Uterus (tissue), 4 donors: ENCODE data around the gene BDKRB2. TPM values are rescaled to one million over a fixed set of nuclear protein-coding genes. Genes with fewer than 3 reads are reported as not detected.

Experiments
- DNase-seq, 2 donors: peaks; one replicate each; pipeline ENCODE4 v3.0.0-alpha.2; 2019 to 2020
- H3K27ac ChIP-seq, 2 donors: fragments of 200-600 bp; sonication (generic); 1 replicate in 1 of 2; 2 replicates in 1 of 2; pipeline ENCODE4 v1.5.1; 2016 to 2018
- H3K27me3 ChIP-seq, 2 donors: fragments of 200-600 bp; sonication (generic); one replicate each; pipeline ENCODE4 v1.5.1; 2018 to 2019; ENCODE audit warnings: control low read depth in 1 of 2
- H3K36me3 ChIP-seq, 2 donors: fragments of 200-600 bp; sonication (generic); one replicate each; pipeline ENCODE4 v1.5.1; 2019; ENCODE audit warnings: control low read depth in 1 of 2
- H3K4me1 ChIP-seq, 2 donors: fragments of 200-600 bp; sonication (generic); one replicate each; pipeline ENCODE4 v1.5.1; 2018 to 2019; ENCODE audit warnings: control low read depth in 1 of 2
- H3K4me3 ChIP-seq, 2 donors: fragments of 200-600 bp; sonication (generic); 1 replicate in 1 of 2; 2 replicates in 1 of 2; pipeline ENCODE4 v1.5.1; 2018 to 2019; ENCODE audit warnings: mild to moderate bottlenecking in 1 of 2
- H3K9me3 ChIP-seq, 2 donors: fragments of 200-600 bp; sonication (generic); one replicate each; pipeline ENCODE4 v1.5.1; 2019; ENCODE audit warnings: control low read depth in 1 of 2
- POLR2A ChIP-seq, 2 donors: fragments of 450-650 bp; IDR thresholded peaks; one replicate each; pipeline ENCODE4 v1.6.1; 2016; ENCODE audit warnings: antibody characterized with exemption in 2 of 2, mild to moderate bottlenecking in 1 of 2, moderate library complexity in 1 of 2
- intact Hi-C: fragments of 100-400 bp; cut with DNase I; formaldehyde crosslinking; loops from one replicate; pipeline ENCODE4 v1.15.1; 2023; ENCODE audit warnings: low total_unique reads
- total RNA-seq, 4 donors: library from RNA; depleted of rRNA in 3 of 4; stranded (reverse); fragments of >200 nt in 3 of 4; gene quantifications; one replicate each; pipeline versions ENCODE4 v1.1.0 to v1.2.4, GENCODE V29; 2014 to 2023
- TF ChIP-seq, protein P1 (sequence below), 4 experiments: fragments of 200-600 bp in 2 of 4; fragments of 450-650 bp in 2 of 4; sonication (generic) in 2 of 4; IDR thresholded peaks; one replicate each; pipeline ENCODE4 v1.5.1; 2016 to 2019; ENCODE audit warnings: antibody characterized with exemption in 4 of 4, mild to moderate bottlenecking in 2 of 4, moderate library complexity in 1 of 4
- donor health status: DM: yes; HTN: yes; CAD: no.

The BDKRB2 gene
- total RNA-seq, 4 donors from 2014 or later = 4.4 to 34.6 (median 11.1) TPM

DNA sequence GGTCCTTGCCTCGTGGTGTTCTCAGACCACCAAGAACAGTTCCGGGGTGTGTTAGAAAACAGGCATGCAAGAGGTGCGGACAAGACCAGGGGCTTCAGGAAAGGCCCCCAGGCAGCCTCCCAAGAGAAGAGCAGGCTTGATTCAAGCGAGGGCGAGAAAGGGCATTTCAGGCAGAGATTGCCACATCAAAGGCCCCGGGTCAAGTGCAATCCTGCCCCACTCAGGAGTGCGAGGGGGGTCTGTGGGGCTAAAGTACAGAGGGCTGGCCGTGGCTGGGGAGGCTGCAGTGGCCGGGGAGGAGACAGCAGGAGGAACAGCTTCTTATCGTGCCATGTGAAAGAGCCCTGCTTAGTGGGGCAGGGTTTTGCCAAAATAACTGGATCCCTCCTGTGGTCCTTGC, 2.7 kb upstream of the BDKRB2 start:
- Histone ChIP-seq H3K36me3 (no peaks in the 10 kb centered on the region), H3K9me3 (no peaks in the 10 kb centered on the region), H3K4me3 (no peak overlapping the region), H3K27me3 (no peaks in the 10 kb centered on the region), H3K27ac (no peak overlapping the region), H3K4me1 (no peaks in the 10 kb centered on the region)
- no peak for DNase-seq
- TF ChIP-seq, protein P1, sequence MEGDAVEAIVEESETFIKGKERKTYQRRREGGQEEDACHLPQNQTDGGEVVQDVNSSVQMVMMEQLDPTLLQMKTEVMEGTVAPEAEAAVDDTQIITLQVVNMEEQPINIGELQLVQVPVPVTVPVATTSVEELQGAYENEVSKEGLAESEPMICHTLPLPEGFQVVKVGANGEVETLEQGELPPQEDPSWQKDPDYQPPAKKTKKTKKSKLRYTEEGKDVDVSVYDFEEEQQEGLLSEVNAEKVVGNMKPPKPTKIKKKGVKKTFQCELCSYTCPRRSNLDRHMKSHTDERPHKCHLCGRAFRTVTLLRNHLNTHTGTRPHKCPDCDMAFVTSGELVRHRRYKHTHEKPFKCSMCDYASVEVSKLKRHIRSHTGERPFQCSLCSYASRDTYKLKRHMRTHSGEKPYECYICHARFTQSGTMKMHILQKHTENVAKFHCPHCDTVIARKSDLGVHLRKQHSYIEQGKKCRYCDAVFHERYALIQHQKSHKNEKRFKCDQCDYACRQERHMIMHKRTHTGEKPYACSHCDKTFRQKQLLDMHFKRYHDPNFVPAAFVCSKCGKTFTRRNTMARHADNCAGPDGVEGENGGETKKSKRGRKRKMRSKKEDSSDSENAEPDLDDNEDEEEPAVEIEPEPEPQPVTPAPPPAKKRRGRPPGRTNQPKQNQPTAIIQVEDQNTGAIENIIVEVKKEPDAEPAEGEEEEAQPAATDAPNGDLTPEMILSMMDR (IDR thresholded peaks at IDR 0.05) = no peak
- TF ChIP-seq POLR2A (IDR thresholded peaks at IDR 0.05) = no peak
- intact Hi-C loops = no loop called here

DNA sequence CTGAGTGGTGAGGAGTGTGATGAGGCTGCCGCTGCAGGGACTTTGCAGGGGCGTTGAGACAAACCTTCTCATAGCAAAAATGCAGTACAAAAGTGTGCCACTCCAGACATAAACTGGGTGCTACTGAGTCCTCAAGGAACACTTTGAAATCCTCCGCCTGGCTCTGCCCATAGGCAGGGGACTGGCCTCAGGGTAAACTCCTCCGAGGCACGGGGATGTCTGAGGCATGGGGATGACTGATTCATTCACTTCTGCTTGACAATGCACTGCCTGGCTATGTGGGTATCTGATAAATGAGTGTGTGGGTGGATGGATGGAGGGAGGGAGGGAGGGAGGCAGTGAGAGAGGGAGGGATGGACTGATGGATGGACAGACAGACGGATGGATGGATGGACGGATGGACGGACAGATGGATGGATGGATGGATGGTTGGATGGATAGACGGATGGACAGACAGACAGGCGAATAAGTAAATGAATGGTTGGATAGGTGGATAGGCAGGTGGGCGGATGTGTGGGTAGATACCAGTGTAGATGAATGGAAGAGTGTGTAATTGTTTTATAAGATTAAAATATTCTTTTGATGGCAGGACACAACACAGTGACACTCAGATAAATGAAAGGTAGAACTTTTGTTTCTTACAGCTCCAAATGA, 2.1 kb upstream of the BDKRB2 start:
- no peak for TF ChIP-seq POLR2A (IDR thresholded peaks at IDR 0.05)
- TF ChIP-seq, protein P1 (IDR thresholded peaks at IDR 0.05) = no peak

DNA sequence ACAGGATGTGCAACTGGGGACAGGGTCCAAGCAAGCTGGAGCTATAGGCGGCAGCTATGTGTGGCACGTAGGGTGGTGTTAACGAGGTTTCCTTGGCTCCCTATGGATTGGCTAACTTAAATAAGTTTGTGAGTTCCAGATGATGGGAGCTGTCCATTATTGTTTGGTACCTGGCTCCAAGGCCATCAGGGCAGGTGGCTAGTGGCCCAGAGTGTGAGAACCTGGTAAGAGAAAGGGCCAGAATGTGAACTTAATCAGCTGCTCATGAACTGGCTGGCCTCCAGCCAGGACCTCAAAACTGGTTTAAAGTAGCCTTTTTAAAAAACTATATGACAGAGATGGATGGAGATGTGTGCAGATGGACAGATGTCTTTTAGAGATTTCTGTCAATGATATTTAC, 1.5 kb upstream of the BDKRB2 start:
- H3K36me3 ChIP-seq = no peaks in the 10 kb centered on the region
- no peak overlapping the region for H3K4me3 ChIP-seq
- intact Hi-C loops = no loop called here
- no peaks in the 10 kb centered on the region for H3K27me3 ChIP-seq
- TF ChIP-seq, protein P1 (IDR thresholded peaks at IDR 0.05) = no peak
- no peak for TF ChIP-seq POLR2A (IDR thresholded peaks at IDR 0.05)
- no peak for DNase-seq
- H3K4me1 ChIP-seq = no peaks in the 10 kb centered on the region
- no peak overlapping the region for H3K27ac ChIP-seq
- no peaks in the 10 kb centered on the region for H3K9me3 ChIP-seq

More for the DNA sequence above, 2.1 kb upstream of the BDKRB2 start:
- H3K4me1 ChIP-seq = no peaks in the 10 kb centered on the region
- H3K27ac ChIP-seq = no peak overlapping the region
- no peaks in the 10 kb centered on the region for H3K36me3 ChIP-seq
- no peak for DNase-seq
- H3K4me3 ChIP-seq = no peak overlapping the region
- no peaks in the 10 kb centered on the region for H3K27me3 ChIP-seq
- no peaks in the 10 kb centered on the region for H3K9me3 ChIP-seq
- intact Hi-C loops = no loop called here

DNA sequence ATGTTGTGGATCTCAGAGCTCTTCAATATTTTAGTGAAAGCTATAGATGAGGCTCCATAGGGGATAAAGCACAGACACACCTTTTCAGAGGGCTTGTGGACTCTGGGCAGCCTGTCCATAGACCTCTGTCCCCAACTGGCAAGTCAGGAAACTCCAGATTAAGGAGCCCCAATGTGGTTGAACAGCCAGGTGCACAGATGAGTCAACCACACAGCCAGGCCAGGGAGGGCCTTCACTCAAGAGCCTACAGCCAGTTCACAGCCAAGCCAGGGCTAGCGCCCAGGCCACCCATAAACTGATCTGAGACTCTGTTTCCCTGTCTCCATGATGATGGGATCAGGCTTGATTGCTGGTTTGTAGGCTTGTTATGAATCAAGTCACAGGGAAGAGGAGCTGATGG, 1.0 kb upstream of the BDKRB2 start:
- intact Hi-C loops = no loop called here
- TF ChIP-seq POLR2A (IDR thresholded peaks at IDR 0.05) = no peak
- TF ChIP-seq, protein P1 (IDR thresholded peaks at IDR 0.05) = no peak
- no peaks in the 10 kb centered on the region for H3K27me3 ChIP-seq
- H3K9me3 ChIP-seq = no peaks in the 10 kb centered on the region
- H3K4me3 ChIP-seq = no peak overlapping the region
- H3K27ac ChIP-seq = peak overlapping the region in 1 of 2 donors; percentile 79
- DNase-seq = no peak
- no peaks in the 10 kb centered on the region for H3K36me3 ChIP-seq
- no peaks in the 10 kb centered on the region for H3K4me1 ChIP-seq

DNA sequence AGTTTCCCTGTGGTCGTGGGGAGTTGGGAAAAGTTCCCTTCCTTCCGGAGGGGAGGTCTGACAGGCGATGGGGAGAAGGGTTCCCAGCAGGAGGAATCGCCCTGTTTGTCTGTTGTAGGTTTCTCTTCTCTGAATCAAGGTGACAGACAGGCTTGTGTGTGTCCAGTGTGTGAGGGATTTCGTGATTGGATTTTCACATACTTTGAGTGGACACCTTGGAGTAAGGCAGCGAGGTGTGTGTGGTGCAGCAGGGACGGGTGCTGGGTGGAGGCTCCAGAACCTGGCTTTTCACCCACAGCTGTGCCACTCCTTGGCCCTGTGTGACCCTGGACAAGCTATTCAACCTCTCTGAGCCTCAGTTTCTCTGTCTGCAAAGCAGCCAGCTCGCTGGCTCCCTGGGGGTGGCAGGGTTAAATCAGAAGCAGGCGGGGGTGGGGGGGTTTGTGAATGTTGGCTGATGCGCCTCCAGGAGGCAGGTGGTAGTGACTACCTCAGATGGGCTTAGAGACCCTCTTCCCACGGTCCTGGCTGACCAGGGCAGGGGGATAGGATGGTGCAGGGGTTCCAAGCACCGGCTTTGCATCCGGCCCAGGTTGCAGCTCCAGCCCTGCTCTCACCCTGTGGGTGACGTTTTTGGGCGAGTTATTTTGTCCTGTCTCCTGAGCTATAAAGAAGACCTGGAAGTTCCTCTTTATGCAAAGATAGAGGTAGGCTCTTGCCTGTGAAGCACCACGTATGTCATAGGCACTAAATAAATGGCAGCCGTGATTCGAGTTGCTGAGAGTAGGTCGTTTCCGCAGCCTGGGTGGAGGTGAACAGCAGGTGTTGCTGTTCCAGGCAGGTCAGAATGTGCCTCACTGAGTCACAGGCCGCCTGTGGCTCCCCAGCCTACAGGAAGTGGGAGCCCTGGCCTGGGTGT, 679 bp downstream of the BDKRB2 start:
- Histone ChIP-seq H3K4me1 (no peaks in the 10 kb centered on the region), H3K27ac (peak overlapping the region; percentile 61 to 79), H3K9me3 (no peaks in the 10 kb centered on the region), H3K27me3 (no peaks in the 10 kb centered on the region), H3K36me3 (no peaks in the 10 kb centered on the region), H3K4me3 (peak overlapping the region; percentile 32 to 34)
- no peak for TF ChIP-seq POLR2A (IDR thresholded peaks at IDR 0.05)
- TF ChIP-seq, protein P1 (IDR thresholded peaks at IDR 0.05) = no peak
- intact Hi-C loops = no loop called here
- no peak for DNase-seq
